Left lung (tissue), 10 donors: ENCODE data around the gene CDK5R1. TPM values are rescaled to one million over a fixed set of nuclear protein-coding genes. Genes with fewer than 3 reads are reported as not detected.

Experiments used
- ATAC-seq: fragments of 200-7000 bp; cut with Tn5 transposase; one replicate; pipeline ENCODE4 v1.9.1; 2020; ENCODE audit warnings: moderate library complexity
- DNase-seq, 4 donors: peaks; one replicate each; pipeline ENCODE4 v3.0.0-alpha.2; 2013 to 2020
- H3K27ac ChIP-seq, 2 donors: fragments of 200-600 bp; sonication (generic) in 1 of 2; one replicate each; pipeline versions ENCODE4 v1.5.0 to v1.8.0; 2020 to 2021
- H3K27me3 ChIP-seq, 2 donors: fragments of 200-600 bp; sonication (generic) in 1 of 2; one replicate each; pipeline versions ENCODE4 v1.5.0 to v1.8.0; 2020 to 2021
- H3K36me3 ChIP-seq, 2 donors: fragments of 200-600 bp; sonication (generic) in 1 of 2; one replicate each; pipeline versions ENCODE4 v1.5.0 to v1.8.0; 2020 to 2021
- H3K4me1 ChIP-seq, 2 donors: fragments of 200-600 bp; one replicate each; pipeline ENCODE4 v1.8.0; 2021
- H3K4me3 ChIP-seq, 2 donors: fragments of 200-600 bp; sonication (generic) in 1 of 2; one replicate each; pipeline versions ENCODE4 v1.5.0 to v1.8.0; 2020 to 2021; ENCODE audit warnings: mild to moderate bottlenecking in 1 of 2
- H3K9me3 ChIP-seq, 2 donors: fragments of 200-600 bp; sonication (generic) in 1 of 2; one replicate each; pipeline versions ENCODE4 v1.5.0 to v1.8.0; 2020 to 2021
- CTCF ChIP-seq, 2 donors: fragments of 200-600 bp; sonication (generic) in 1 of 2; IDR thresholded peaks; one replicate each; pipeline versions ENCODE4 v1.5.0 to v1.8.0; 2021; ENCODE audit warnings: antibody characterized with exemption in 2 of 2
- intact Hi-C, 2 donors: fragments of 100-400 bp; cut with DNase I; formaldehyde crosslinking; loops; one replicate each; pipeline versions ENCODE4 v1.11.2 to v1.14.2; 2022
- polyA plus RNA-seq, 6 donors: library from polyadenylated mRNA; unstranded; fragments of 120-200 nt; gene quantifications; one replicate each; pipeline ENCODE4 v1.2.1, GENCODE V29; 2013; ENCODE audit not compliant: insufficient read length in 6 of 6
- total RNA-seq, 2 donors: library from RNA; stranded (reverse); fragmentation: NEBNext Ultra II Directional; extraction: Animal tissue kit (Norgen Biotek cat#: 25700); gene quantifications; one replicate each; pipeline ENCODE4 v1.2.1, GENCODE V29; 2021
- donor health status: DM: no; HTN: yes; CAD: no.
- donor health status: DM: no; HTN: no; CAD: no.

CDK5R1 gene
- total and polyA plus RNA-seq, 8 donors: 1.3 to 5.0 (median 3.7) TPM

- no peaks in the 10 kb centered on the region for H3K27me3 ChIP-seq
- peak; percentile 91 to 99 (median 98) for DNase-seq
- H3K9me3 ChIP-seq: no peaks in the 10 kb centered on the region
- H3K36me3 ChIP-seq: peaks cover 4 to 27% of the 10 kb centered on the region in 2 donors
- peak within 1 kb of the TSS; percentile 40 to 86 for H3K27ac ChIP-seq
- peak within 1 kb of the TSS; percentile 86 to 100 for H3K4me3 ChIP-seq
- intact Hi-C loops: no loop called here
- H3K4me1 ChIP-seq: peaks cover 10 to 22% of the 10 kb centered on the region in 2 donors
- peak; percentile 97 for ATAC-seq
- TF ChIP-seq CTCF (IDR thresholded peaks at IDR 0.05): peak; percentile 82 to 86
Measured at GRCh38 chr17:32444301-32445073, 42.3 kb upstream of the CDK5R1 start, which contains the start of gene PSMD11. TSS of gene PSMD11 (plus strand) at chr17:32444510. CDS start at chr17:32444524, 14 bp downstream.

GRCh38 chr17:32445074-32445415 lies 41.7 kb upstream of the CDK5R1 start:
- Histone ChIP-seq H3K27ac (peak overlapping the region; percentile 40 to 86), H3K4me1 (peaks cover 10 to 22% of the 10 kb centered on the region in 2 donors), H3K4me3 (peak overlapping the region; percentile 86 to 100), H3K9me3 (no peaks in the 10 kb centered on the region), H3K27me3 (no peaks in the 10 kb centered on the region), H3K36me3 (peaks cover 4 to 33% of the 10 kb centered on the region in 2 donors)
- ATAC-seq: peak; percentile 70
- intact Hi-C loops: no loop called here
- DNase-seq: peak in 2 of 4 donors; percentile 11 to 21
- TF ChIP-seq CTCF (IDR thresholded peaks at IDR 0.05): no peak

GRCh38 chr17:32445497-32445896 lies 41.3 kb upstream of the CDK5R1 start:
- no peak for TF ChIP-seq CTCF (IDR thresholded peaks at IDR 0.05)
- Histone ChIP-seq H3K4me3 (peak overlapping the region; percentile 86 to 100), H3K27me3 (no peaks in the 10 kb centered on the region), H3K27ac (peak overlapping the region in 1 of 2 donors; percentile 86), H3K4me1 (peaks cover 10 to 22% of the 10 kb centered on the region in 2 donors), H3K36me3 (peaks cover 4 to 37% of the 10 kb centered on the region in 2 donors), H3K9me3 (no peaks in the 10 kb centered on the region)
- DNase-seq (no peak), ATAC-seq (no peak)
- intact Hi-C loops: no loop called here

- TF ChIP-seq CTCF (IDR thresholded peaks at IDR 0.05): no peak
- H3K27ac ChIP-seq: no peak overlapping the region
- DNase-seq (no peak), ATAC-seq (no peak)
- intact Hi-C loops: no loop called here
- H3K4me3 ChIP-seq: peak overlapping the region in 1 of 2 donors; percentile 100
- H3K4me1 ChIP-seq: peaks cover 10 to 22% of the 10 kb centered on the region in 2 donors
- no peaks in the 10 kb centered on the region for H3K27me3 ChIP-seq
- H3K36me3 ChIP-seq: peaks cover 4 to 42% of the 10 kb centered on the region in 2 donors
- no peaks in the 10 kb centered on the region for H3K9me3 ChIP-seq
Measured at GRCh38 chr17:32445971-32446370, 40.8 kb upstream of the CDK5R1 start.

GRCh38 chr17:32446949-32447348 lies 39.8 kb upstream of the CDK5R1 start:
- Histone ChIP-seq H3K27ac (no peak overlapping the region), H3K27me3 (no peaks in the 10 kb centered on the region), H3K4me1 (peaks cover 10 to 22% of the 10 kb centered on the region in 2 donors), H3K4me3 (no peak overlapping the region), H3K36me3 (peaks cover 4 to 52% of the 10 kb centered on the region in 2 donors), H3K9me3 (no peaks in the 10 kb centered on the region)
- TF ChIP-seq CTCF (IDR thresholded peaks at IDR 0.05): no peak
- intact Hi-C loops: no loop called here
- ATAC-seq: no peak
- no peak for DNase-seq
